ENCODE measurements around the gene DRICH1. TPM values are rescaled to one million over a fixed set of nuclear protein-coding genes. Genes with fewer than 3 reads are reported as not detected.
"Not testable (repeated sequence)": the region's sequence is repeated elsewhere in the genome, so short reads cannot be mapped to it uniquely, and the experiment has no call there.

DRICH1 gene
- total RNA-seq, 6 experiments from 2014 or later: 0.27 to 0.47 TPM; not detected in 4

DNA sequence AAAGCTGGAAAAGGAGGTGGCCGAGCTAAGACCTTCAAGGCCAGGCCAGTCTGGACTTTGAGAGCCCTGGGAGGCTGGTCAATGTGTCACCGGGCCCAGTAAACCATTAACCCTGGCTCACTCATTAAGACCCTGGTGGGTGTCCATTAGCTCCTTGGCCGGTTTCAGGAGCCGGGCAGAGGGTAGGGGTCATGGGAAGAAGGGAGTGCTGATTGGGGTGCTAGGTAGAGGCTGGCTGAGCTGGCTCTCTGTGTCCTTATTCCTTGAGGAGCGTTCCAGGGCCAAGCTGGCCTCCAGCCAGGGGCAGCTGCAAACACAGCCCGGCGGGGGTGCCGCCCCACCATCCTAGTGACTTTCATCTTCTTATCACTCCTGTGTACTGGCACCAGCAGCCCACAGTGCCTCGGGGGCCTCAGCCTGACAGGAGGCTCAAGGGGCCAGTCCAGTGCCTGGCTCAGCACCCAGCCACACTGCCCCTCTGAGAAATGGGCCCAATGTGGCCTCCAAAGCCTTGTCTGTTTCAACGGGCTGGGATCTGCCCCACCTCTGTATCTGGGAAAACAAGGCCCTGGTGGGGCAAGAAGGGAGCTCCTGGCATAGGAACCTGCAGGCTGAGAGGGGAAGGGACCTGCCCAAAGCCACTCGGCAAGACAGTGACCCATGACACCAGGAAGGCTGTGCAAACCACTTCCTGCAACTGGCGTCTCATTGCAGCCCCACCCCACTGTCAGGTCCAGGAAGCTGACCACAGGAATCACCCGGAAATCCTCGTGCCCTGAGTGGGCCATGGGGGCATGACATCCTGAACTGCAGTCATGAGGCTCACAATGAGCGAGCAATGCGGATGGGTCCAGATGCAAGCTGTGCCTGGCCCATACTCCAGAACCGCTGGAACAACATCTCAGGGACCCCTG is 43.6 kb upstream of the DRICH1 start:
- WGBS (ENCODE audit: insufficient coverage, low coverage, low lambda C conversion rate, missing lambda C conversion rate): 11% methylated on average over 3 of the region's 17 CpGs
- no peaks in the 10 kb centered on the region for H3K27me3 ChIP-seq
- H3K27ac ChIP-seq: no peak overlapping the region
- H3K4me3 ChIP-seq: no peak overlapping the region
- DNase-seq: peak in 2 of 3 donors; percentile 48 to 66
- H3K4me1 ChIP-seq: peaks cover 0 to 15% (median 5%) of the 10 kb centered on the region in 4 donors
- TF ChIP-seq, protein P1, sequence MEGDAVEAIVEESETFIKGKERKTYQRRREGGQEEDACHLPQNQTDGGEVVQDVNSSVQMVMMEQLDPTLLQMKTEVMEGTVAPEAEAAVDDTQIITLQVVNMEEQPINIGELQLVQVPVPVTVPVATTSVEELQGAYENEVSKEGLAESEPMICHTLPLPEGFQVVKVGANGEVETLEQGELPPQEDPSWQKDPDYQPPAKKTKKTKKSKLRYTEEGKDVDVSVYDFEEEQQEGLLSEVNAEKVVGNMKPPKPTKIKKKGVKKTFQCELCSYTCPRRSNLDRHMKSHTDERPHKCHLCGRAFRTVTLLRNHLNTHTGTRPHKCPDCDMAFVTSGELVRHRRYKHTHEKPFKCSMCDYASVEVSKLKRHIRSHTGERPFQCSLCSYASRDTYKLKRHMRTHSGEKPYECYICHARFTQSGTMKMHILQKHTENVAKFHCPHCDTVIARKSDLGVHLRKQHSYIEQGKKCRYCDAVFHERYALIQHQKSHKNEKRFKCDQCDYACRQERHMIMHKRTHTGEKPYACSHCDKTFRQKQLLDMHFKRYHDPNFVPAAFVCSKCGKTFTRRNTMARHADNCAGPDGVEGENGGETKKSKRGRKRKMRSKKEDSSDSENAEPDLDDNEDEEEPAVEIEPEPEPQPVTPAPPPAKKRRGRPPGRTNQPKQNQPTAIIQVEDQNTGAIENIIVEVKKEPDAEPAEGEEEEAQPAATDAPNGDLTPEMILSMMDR (IDR thresholded peaks at IDR 0.05): no peak
- no peak for TF ChIP-seq POLR2A (IDR thresholded peaks at IDR 0.05)
- H3K36me3 ChIP-seq: no peaks in the 10 kb centered on the region
- peak; percentile 58 to 86 (median 76) for ATAC-seq
- H3K9me3 ChIP-seq: no peaks in the 10 kb centered on the region
- intact Hi-C loops (cut with DNase I): no loop called here

DNA sequence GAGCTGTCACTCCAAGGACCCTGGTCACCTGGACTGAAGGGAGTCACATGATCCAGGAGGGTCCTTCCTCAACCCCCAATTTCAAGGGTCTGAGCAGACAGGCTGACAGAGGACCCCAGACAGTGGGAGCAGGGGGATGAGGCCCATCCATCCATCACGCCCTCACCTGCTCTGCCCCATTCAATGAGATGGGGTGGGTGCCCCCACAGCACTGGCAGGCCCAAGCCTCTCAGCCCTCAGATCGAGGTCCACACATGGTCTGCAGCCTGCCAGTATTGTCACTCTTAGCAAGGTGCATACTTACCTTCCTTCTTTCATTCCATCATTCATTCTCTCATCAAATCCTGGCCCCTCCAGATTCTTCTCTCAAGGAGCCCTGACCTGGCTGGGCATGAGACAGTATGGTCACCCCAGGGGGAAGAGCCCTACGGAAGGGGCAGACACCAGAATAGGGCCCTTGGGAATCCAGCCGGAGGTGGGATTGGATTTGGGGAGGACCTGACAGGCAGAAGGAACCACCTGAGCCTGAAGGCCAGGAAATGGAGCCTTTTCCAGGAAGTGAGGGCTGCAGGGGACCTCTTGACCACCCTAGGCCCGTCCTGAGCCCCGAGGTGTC is 42.9 kb upstream of the DRICH1 start:
- intact Hi-C loops (cut with DNase I); H3K27ac ChIP-seq; H3K27me3 ChIP-seq; ATAC-seq; H3K9me3 ChIP-seq; H3K4me3 ChIP-seq; H3K36me3 ChIP-seq: not testable (repeated sequence)
- WGBS (ENCODE audit: insufficient coverage, low coverage, low lambda C conversion rate, missing lambda C conversion rate): 90% methylated on average over 2 of the region's 6 CpGs
- peak in 1 of 3 donors; percentile 22 for DNase-seq
- peaks cover 0 to 15% (median 5%) of the 10 kb centered on the region in 4 donors for H3K4me1 ChIP-seq

DNA sequence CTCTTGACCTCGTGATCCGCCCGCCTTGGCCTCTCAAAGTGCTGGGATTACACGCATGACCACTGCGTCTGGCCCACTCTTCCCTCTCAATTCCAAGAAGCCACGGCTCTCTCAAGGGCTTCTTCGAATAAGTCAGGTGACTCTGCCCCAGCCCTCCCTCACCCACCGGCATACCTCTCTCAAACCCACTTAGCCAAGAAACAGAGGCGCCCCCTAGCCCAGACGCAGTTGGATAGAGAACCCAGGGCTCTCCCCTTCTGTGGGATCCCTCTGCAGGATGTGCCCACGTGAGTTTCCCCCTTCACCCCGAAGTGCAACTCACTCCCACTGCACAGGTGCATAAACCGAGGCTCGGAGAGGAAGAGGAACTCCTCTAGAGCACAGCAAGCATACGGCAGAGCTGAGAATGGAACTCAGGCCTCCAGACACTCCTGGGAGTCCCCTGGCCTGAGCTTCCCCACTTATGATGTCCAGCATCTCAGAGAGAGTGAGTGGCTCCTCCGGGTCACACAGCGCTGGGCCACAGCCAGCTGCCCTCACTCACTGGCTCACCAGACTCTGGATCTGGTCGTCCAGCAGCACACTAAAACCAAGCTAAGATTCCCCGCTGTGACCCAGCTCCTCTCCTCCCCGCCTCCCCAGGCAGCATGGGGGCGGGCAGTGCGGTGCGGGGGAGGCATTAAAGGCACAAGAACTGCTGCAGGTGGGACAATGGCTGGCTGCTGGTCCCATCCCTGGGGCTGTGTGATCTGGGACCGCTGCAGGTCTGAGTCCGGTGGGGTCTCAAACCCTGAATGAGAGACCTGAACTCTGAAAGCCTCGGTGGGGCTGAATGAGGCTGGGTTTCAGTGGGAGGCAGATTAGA is 41.9 kb upstream of the DRICH1 start:
- no peak for ATAC-seq
- DNase-seq: peak in 1 of 3 donors; percentile 43
- TF ChIP-seq POLR2A (IDR thresholded peaks at IDR 0.05): no peak
- TF ChIP-seq, protein P1 (IDR thresholded peaks at IDR 0.05): no peak

DNA sequence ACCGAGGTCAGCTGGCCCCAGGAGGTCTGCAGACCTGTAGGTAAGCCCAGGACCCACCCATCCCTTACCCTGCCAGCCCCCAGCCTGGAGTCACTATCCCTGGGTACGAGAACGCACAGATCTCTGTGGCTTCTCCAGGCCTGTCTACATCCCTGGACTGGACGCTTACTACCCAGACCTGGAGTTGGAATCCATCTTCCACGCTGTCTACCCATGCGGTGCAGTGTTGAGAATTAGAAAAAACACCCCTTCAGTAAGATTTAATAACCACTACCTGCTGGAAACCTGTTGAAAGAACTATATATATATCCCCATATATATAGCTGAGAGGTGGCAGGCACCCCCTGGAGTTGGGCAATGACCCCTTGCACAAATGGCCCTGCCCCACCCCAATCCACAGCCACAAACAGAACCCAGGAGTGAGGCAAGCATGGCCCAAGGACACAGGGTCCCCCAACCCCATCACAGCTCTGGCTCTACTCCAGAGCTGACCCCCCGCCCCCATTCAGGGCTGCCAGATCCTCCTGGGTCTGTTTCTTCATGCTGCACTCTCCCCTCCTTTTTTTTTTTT is 41.0 kb upstream of the DRICH1 start:
- Histone ChIP-seq H3K36me3 (no peaks in the 10 kb centered on the region), H3K9me3 (no peaks in the 10 kb centered on the region), H3K27me3 (no peaks in the 10 kb centered on the region), H3K4me1 (peaks cover 0 to 15% (median 5%) of the 10 kb centered on the region in 4 donors), H3K4me3 (no peak overlapping the region), H3K27ac (no peak overlapping the region)
- no peak for ATAC-seq
- peak in 1 of 3 donors; percentile 37 for DNase-seq
- WGBS (ENCODE audit: insufficient coverage, low coverage, low lambda C conversion rate, missing lambda C conversion rate): 95% methylated on average over 7 of the region's 7 CpGs
- TF ChIP-seq, protein P1 (IDR thresholded peaks at IDR 0.05): no peak
- no peak for TF ChIP-seq POLR2A (IDR thresholded peaks at IDR 0.05)
- intact Hi-C loops (cut with DNase I): no loop called here

More for the DNA sequence above, 41.9 kb upstream of the DRICH1 start:
- Histone ChIP-seq H3K36me3 (no peaks in the 10 kb centered on the region), H3K27me3 (no peaks in the 10 kb centered on the region), H3K4me1 (peaks cover 0 to 15% (median 5%) of the 10 kb centered on the region in 4 donors), H3K27ac (no peak overlapping the region), H3K4me3 (no peak overlapping the region), H3K9me3 (no peaks in the 10 kb centered on the region)
- intact Hi-C loops (cut with DNase I): no loop called here
- WGBS (ENCODE audit: insufficient coverage, low coverage, low lambda C conversion rate, missing lambda C conversion rate): 76% methylated on average over 6 of the region's 26 CpGs

DNA sequence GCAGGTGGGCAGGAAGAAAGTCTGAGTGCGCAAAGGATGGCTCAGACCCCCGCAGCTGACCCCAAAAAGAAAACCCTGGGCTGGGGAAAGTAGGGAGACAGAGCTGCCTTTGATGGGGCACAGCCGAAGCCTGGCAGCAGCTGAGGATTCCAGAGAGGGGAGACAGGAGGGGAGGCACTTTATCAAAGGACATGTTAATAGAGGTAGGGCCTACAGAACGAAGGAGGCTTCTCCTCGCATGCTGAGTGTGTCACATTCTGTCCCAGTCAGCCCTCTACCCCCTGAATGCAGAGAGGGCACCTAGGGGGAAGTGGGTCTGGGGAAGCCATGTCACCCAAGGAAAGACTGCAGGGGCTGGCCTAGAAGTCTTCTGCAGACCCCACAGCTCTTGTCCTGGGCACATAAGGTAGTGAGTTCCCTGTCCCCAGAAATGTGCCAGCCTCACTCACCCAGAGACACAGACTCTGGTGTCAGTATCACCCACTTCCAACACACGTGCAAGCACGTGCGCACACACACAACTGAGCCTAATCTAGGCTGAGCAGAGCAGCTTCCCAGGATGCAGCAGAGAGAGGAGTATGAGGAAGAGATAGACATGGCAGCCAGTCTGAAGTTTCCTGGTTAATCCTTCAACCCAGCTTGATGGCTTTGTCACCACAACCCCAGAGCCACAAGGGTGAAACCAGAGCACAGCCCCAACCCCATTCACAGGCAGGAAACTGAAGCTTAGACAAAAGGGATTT is 40.4 kb upstream of the DRICH1 start:
- H3K27ac ChIP-seq; H3K9me3 ChIP-seq; H3K27me3 ChIP-seq; H3K36me3 ChIP-seq; intact Hi-C loops (cut with DNase I); H3K4me3 ChIP-seq; ATAC-seq: not testable (repeated sequence)
- WGBS (ENCODE audit: insufficient coverage, low coverage, low lambda C conversion rate, missing lambda C conversion rate): 100% methylated on average over 3 of the region's 8 CpGs
- peaks cover 0 to 15% (median 5%) of the 10 kb centered on the region in 4 donors for H3K4me1 ChIP-seq
- peak in 1 of 3 donors; percentile 20 for DNase-seq

DNA sequence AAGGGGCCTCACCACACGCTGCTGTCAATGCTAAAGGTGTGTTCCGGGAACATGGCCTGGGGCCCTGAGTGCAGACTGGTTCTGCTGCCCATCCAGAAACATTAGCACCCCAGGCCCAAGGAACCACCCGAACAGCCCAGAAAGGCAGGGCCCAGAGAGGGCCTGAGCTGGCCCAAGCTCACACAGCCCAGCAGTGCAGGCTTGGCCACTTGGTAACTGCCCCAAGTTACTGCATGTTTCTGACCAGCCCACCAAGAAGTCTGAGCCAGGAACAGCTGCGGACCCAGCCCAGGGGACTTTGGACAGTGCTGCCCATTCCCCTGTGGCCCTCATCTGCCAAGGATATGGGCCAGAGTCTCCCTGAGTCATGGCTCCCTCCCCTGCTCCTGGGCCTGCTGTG is 39.3 kb upstream of the DRICH1 start:
- H3K27ac ChIP-seq; intact Hi-C loops (cut with DNase I); H3K9me3 ChIP-seq; H3K4me3 ChIP-seq; H3K27me3 ChIP-seq; H3K36me3 ChIP-seq: not testable (repeated sequence)
- ATAC-seq: peak in 3 of 4 donors; percentile 8 to 14 (median 11)
- peaks cover 0 to 15% (median 5%) of the 10 kb centered on the region in 4 donors for H3K4me1 ChIP-seq
- DNase-seq: peak in 1 of 3 donors; percentile 27
- WGBS (ENCODE audit: insufficient coverage, low coverage, low lambda C conversion rate, missing lambda C conversion rate): no CpG with 5 or more reads among the region's 4 CpGs

Data from right lobe of liver (tissue), 6 donors.